Fibroblast of mammary gland (primary cell): ENCODE results near the gene TSPAN9.

Experiments used
- DNase-seq: peaks from one replicate; pipeline ENCODE4 v3.0.0-alpha.2; 2010; ENCODE audit warnings: low read depth
- H3K4me3 ChIP-seq: 2 replicates; pipeline ENCODE4 v1.5.1; 2011; ENCODE audit warnings: low read depth, mild to moderate bottlenecking, low read length, moderate library complexity; ENCODE audit not compliant: control insufficient read depth
- CTCF ChIP-seq: conservative IDR thresholded peaks from 2 replicates; pipeline ENCODE4 v1.5.1; 2011; ENCODE audit warnings: low read depth, low read length, inconsistent platforms; ENCODE audit not compliant: control insufficient read depth, insufficient read depth

The TSPAN9 gene

DNA sequence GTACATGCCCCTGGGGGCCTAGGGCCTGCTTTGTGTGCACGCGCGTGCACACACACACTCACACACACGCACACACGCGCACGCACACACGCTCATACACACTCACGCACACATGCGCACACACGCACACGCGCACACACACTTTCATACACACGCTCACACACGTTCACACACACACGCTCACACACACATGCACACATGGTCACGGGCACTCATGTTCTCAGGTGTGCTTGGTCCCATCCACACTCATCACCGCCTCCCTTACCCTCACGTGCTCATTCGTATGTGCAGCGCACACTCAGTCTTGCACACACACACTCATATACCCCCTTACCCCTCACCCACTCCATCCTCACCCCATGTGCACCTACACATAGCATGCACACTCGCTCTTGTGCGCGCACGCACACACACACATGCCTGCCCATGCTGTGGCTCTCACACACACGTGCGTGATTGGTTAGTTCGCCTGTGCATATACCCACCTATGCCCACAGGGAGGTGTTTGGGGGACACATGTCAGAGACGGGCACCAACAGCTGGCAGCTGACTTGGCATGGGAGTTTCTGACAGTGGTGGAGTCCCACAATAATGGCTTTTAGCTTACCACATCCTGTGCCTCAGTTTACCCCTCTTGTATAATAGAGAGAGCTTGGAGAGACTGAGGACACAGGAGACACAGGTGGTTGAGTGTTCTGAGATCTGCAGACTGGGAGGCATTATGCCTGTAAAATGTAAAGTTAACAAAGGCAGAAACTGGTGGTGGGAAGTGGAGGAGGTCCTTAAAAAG, 28.7 kb downstream of the TSPAN9 start:
- no peak for DNase-seq
- no peak overlapping the region for H3K4me3 ChIP-seq
- TF ChIP-seq CTCF = no peak

GRCh38 chr12:3106579-3106978, 29.4 kb downstream of the TSPAN9 start:
- no peak for TF ChIP-seq CTCF
- no peak for DNase-seq
- no peak overlapping the region for H3K4me3 ChIP-seq

- peak; percentile 65 for DNase-seq
- no peak overlapping the region for H3K4me3 ChIP-seq
- no peak for TF ChIP-seq CTCF
Measured at GRCh38 chr12:3107071-3107583, 29.9 kb downstream of the TSPAN9 start.

DNA sequence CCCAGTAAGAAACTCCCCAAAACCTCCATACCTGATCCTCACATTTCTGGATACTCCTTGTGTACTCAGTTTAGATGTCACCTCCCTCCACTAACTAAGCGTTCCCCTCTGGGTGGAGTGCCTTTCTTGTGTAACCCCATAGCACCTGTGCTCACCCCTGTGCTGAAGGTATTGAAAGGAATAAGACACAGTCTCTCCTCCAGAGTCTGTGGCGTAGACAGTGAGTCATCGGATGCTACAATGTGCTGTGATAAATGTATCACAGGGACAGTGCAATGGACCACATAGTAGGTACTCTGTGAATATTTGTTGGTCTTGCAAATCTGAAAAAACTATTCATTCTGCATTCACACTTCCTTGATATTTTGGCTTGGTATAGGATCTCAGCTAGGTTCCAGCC, 30.8 kb downstream of the TSPAN9 start:
- H3K4me3 ChIP-seq = no peak overlapping the region
- TF ChIP-seq CTCF = no peak
- DNase-seq = no peak

- TF ChIP-seq CTCF = no peak
- DNase-seq = no peak
- no peak overlapping the region for H3K4me3 ChIP-seq
Measured at GRCh38 chr12:3110578-3110977, 33.4 kb downstream of the TSPAN9 start.

- no peak for DNase-seq
- H3K4me3 ChIP-seq = no peak overlapping the region
- no peak for TF ChIP-seq CTCF
Measured at GRCh38 chr12:3113671-3114325, 36.6 kb downstream of the TSPAN9 start.
